IMR-90 (cell line): ENCODE data around the gene ADRA2B. TPM values are rescaled to one million over a fixed set of nuclear protein-coding genes. Genes with fewer than 3 reads are reported as not detected.

ENCODE experiments used
- ATAC-seq: fragments of 200-7000 bp; cut with Tn5 transposase; 2 replicates; pipeline ENCODE4 v1.9.1; 2020; ENCODE audit warnings: low read depth, mild to moderate bottlenecking, moderate library complexity
- BruUV-seq: library from RNA; stranded (reverse); fragments of 400-500 nt; replicated peaks from 2 replicates; lab custom pipeline; 2021; lab: Mats Ljungman, UMichigan
- CTCF ChIA-PET: fragments of 300-600 bp; formaldehyde crosslinking; extraction: SDS; loops from one replicate; lab custom pipeline; 2021; ENCODE audit warnings: antibody characterized with exemption; lab: Yijun Ruan, JAX
- POLR2A ChIA-PET: fragments of 300-600 bp; sonication (Branson Sonifier 250); formaldehyde crosslinking; loops from one replicate; lab custom pipeline; 2022; ENCODE audit warnings: antibody characterized with exemption; ENCODE audit not compliant: unreplicated experiment; lab: Charles Lee
- DNase-seq: peaks from one replicate; pipeline ENCODE4 v3.0.0; 2013
- H2AFZ ChIP-seq: replicated peaks from 2 replicates; pipeline ENCODE3; 2013; ENCODE audit warnings: low read length, mild to moderate bottlenecking; ENCODE audit not compliant: poor library complexity
- H2AK5ac ChIP-seq: 2 replicates; pipeline ENCODE4 v1.6.1; 2013; ENCODE audit warnings: low read depth, low read length, inconsistent platforms
- H2AK9ac ChIP-seq: replicated peaks from 2 replicates; pipeline ENCODE3; 2013; ENCODE audit warnings: mild to moderate bottlenecking, low read depth, low read length, moderate library complexity; ENCODE audit not compliant: poor library complexity
- H2BK120ac ChIP-seq: 2 replicates; pipeline ENCODE4 v1.6.1; 2013; ENCODE audit warnings: low read depth, low read length, inconsistent platforms
- H2BK15ac ChIP-seq: 3 replicates; pipeline ENCODE4 v1.6.1; 2013; ENCODE audit warnings: low read depth, low read length, inconsistent platforms
- H2BK20ac ChIP-seq: 2 replicates; pipeline ENCODE4 v1.6.1; 2013; ENCODE audit warnings: low read depth, mild to moderate bottlenecking, inconsistent platforms, low read length, moderate library complexity
- H2BK5ac ChIP-seq: 2 replicates; pipeline ENCODE4 v1.6.1; 2013; ENCODE audit warnings: mild to moderate bottlenecking, low read depth, low read length, inconsistent platforms; ENCODE audit not compliant: poor library complexity, severe bottlenecking
- H3K14ac ChIP-seq: replicated peaks from 2 replicates; pipeline ENCODE4 v1.6.1; 2013; ENCODE audit warnings: low read depth, low read length, inconsistent platforms
- H3K18ac ChIP-seq: 2 replicates; pipeline ENCODE4 v1.6.1; 2013; ENCODE audit warnings: low read depth, low read length, control low read depth
- H3K23ac ChIP-seq: 2 replicates; pipeline ENCODE4 v1.6.1; 2013; ENCODE audit warnings: low read depth, low read length, inconsistent platforms
- H3K27ac ChIP-seq: 2 replicates; pipeline ENCODE4 v1.5.1; 2013; ENCODE audit warnings: mild to moderate bottlenecking, control low read depth, low read length; ENCODE audit not compliant: insufficient read depth
- H3K27me3 ChIP-seq: 2 replicates; pipeline ENCODE4 v1.6.1; 2013; ENCODE audit warnings: low read length; ENCODE audit not compliant: control insufficient read depth, insufficient read depth
- H3K36me3 ChIP-seq: 2 replicates; pipeline ENCODE4 v1.6.1; 2013; ENCODE audit warnings: low read length, mixed read lengths; ENCODE audit not compliant: control insufficient read depth, insufficient read depth
- H3K4ac ChIP-seq: 2 replicates; pipeline ENCODE4 v1.6.1; 2013; ENCODE audit warnings: low read depth, low read length, inconsistent platforms
- H3K4me1 ChIP-seq: 2 replicates; pipeline ENCODE4 v1.6.1; 2013; ENCODE audit warnings: low read length, mixed read lengths; ENCODE audit not compliant: control insufficient read depth, insufficient read depth
- H3K4me2 ChIP-seq: 2 replicates; pipeline ENCODE4 v1.6.1; 2013; ENCODE audit warnings: low read depth, mild to moderate bottlenecking, control low read depth, low read length, moderate library complexity
- H3K4me3 ChIP-seq: 2 replicates; pipeline ENCODE4 v1.5.1; 2013; ENCODE audit warnings: low read depth, mild to moderate bottlenecking, control low read depth, low read length, moderate library complexity; ENCODE audit not compliant: insufficient read depth
- H3K56ac ChIP-seq: 2 replicates; pipeline ENCODE4 v1.6.1; 2013; ENCODE audit warnings: low read length, inconsistent platforms; ENCODE audit not compliant: insufficient read depth; ENCODE audit errors: extremely low read depth
- H3K79me1 ChIP-seq, 2 experiments: 2 replicates each; pipeline ENCODE4 v1.6.1; 2013; ENCODE audit warnings: low read length in 2 of 2, inconsistent platforms in 1 of 2, low read depth in 1 of 2
- H3K9ac ChIP-seq: 2 replicates; pipeline ENCODE4 v1.6.1; 2013; ENCODE audit warnings: low read depth, low read length, control low read depth
- H3K9me1 ChIP-seq: 2 replicates; pipeline ENCODE4 v1.6.1; 2013; ENCODE audit warnings: low read length, inconsistent platforms; ENCODE audit not compliant: insufficient read depth
- H3K9me3 ChIP-seq: 2 replicates; pipeline ENCODE4 v1.6.1; 2013; ENCODE audit warnings: low read length; ENCODE audit not compliant: control insufficient read depth, insufficient read depth
- H4K20me1 ChIP-seq: 2 replicates; pipeline ENCODE4 v1.6.1; 2013; ENCODE audit warnings: low read length, inconsistent platforms; ENCODE audit not compliant: insufficient read depth
- H4K5ac ChIP-seq: 2 replicates; pipeline ENCODE4 v1.6.1; 2013; ENCODE audit warnings: mild to moderate bottlenecking, low read depth, low read length, control low read depth
- H4K8ac ChIP-seq, 2 experiments: 2 replicates each; pipeline ENCODE4 v1.6.1; 2013; ENCODE audit warnings: low read depth in 2 of 2, low read length in 2 of 2, control low read depth in 1 of 2, inconsistent platforms in 1 of 2
- H4K91ac ChIP-seq: 2 replicates; pipeline ENCODE4 v1.6.1; 2013; ENCODE audit warnings: low read depth, low read length, inconsistent platforms; ENCODE audit not compliant: insufficient read depth
- CEBPB ChIP-seq: IDR thresholded peaks from 2 replicates; pipeline ENCODE4 v1.6.1; 2012; ENCODE audit warnings: low read depth, low read length, improper control_type of control experiment
- CHD1 ChIP-seq: IDR thresholded peaks from 2 replicates; pipeline ENCODE4 v1.6.1; 2012; ENCODE audit warnings: low read depth, low read length, improper control_type of control experiment
- ELK1 ChIP-seq: fragments of 150-350 bp; IDR thresholded peaks from 2 replicates; pipeline ENCODE4 v1.6.1; 2016; ENCODE audit warnings: low read depth, mild to moderate bottlenecking, low read length, moderate library complexity, borderline replicate concordance
- FOS ChIP-seq: fragments of 150-350 bp; IDR thresholded peaks from 2 replicates; pipeline ENCODE4 v1.6.1; 2016; ENCODE audit warnings: low read depth, low read length
- MAZ ChIP-seq: IDR thresholded peaks from 2 replicates; pipeline ENCODE4 v1.6.1; 2012; ENCODE audit warnings: low read depth, mild to moderate bottlenecking, low read length, improper control_type of control experiment, moderate library complexity, borderline replicate concordance
- NFE2L2 ChIP-seq: fragments of 150-350 bp; IDR thresholded peaks from 2 replicates; pipeline ENCODE4 v1.6.1; 2016; ENCODE audit warnings: low read depth, mild to moderate bottlenecking, low read length
- POLR2A ChIP-seq: IDR thresholded peaks from 2 replicates; pipeline ENCODE4 v1.6.1; 2012; ENCODE audit warnings: mild to moderate bottlenecking, low read depth, low read length
- RAD21 ChIP-seq: IDR thresholded peaks from 2 replicates; pipeline ENCODE4 v1.6.1; 2012; ENCODE audit warnings: low read length, improper control_type of control experiment
- RCOR1 ChIP-seq: IDR thresholded peaks from 2 replicates; pipeline ENCODE4 v1.6.1; 2012; ENCODE audit warnings: mild to moderate bottlenecking, low read length, improper control_type of control experiment; ENCODE audit not compliant: insufficient replicate concordance
- WGBS, 2 experiments: methylation state at CpG; one replicate each; pipeline versions ENCODE4 v1.1.5 to v1.1.7; 2013; ENCODE audit warnings: missing lambda C conversion rate in 2 of 2; ENCODE audit not compliant: insufficient read length in 1 of 2; ENCODE audit errors: extremely low coverage in 2 of 2; 5-methylcytosine and 5-hydroxymethylcytosine counted together
- dilution Hi-C: fragments of 300-500 bp; cut with HindIII; formaldehyde crosslinking; loops from one replicate; pipeline ENCODE4 v1.14.3; 2018; ENCODE audit warnings: low sequenced_read_pairs; ENCODE audit not compliant: unreplicated experiment
- in situ Hi-C: fragments of 300-500 bp; cut with MboI; formaldehyde crosslinking; loops from 3 replicates; pipeline ENCODE4 v1.14.3; 2019; ENCODE audit warnings: low sequenced_read_pairs, inconsistent platforms, mixed read lengths
- intact Hi-C: fragments of 100-400 bp; cut with micrococcal nuclease; formaldehyde crosslinking; loops from 2 replicates; pipeline ENCODE4 v1.10.0; 2022
- polyA plus RNA-seq, 3 experiments: library from polyadenylated mRNA; depleted of rRNA; stranded (reverse); fragments of >200 nt; gene quantifications; 2 replicates each; pipeline ENCODE4 v1.2.3, GENCODE V29; 2012; ENCODE audit warnings: low replicate concordance in 1 of 3
- total RNA-seq: library from RNA; depleted of rRNA; stranded (reverse); fragments of >200 nt; gene quantifications from 2 replicates; pipeline ENCODE4 v1.2.3, GENCODE V29; 2012

ADRA2B gene
- total and polyA plus RNA-seq, 2 of the 4 experiments (the other 2 are of a cell fraction) = not detected

- H3K27me3 ChIP-seq = peaks cover 65% of the 10 kb centered on the region
- intact Hi-C loops = no loop called here
- CTCF ChIA-PET = no interaction called here
Observed at GRCh38 chr2:96124406-96125265, 8.3 kb upstream of the ADRA2B start.

More at GRCh38 chr2:96124406-96125265, 8.3 kb upstream of the ADRA2B start:
- Histone ChIP-seq H2BK15ac (no peak overlapping the region), H3K79me1 (no peaks in the 10 kb centered on the region), H3K4ac (no peak overlapping the region), H2AK9ac (no peak overlapping the region), H2BK5ac (no peak overlapping the region), H3K9me3 (no peaks in the 10 kb centered on the region; the same call in 1 of the 2 replicates), H3K36me3 (no peaks in the 10 kb centered on the region), H3K23ac (no peak overlapping the region), H4K91ac (no peak overlapping the region), H3K4me2 (no peak overlapping the region), H3K4me3 (no peak overlapping the region), H3K4me1 (no peaks in the 10 kb centered on the region), H3K56ac (no peak overlapping the region), H3K27ac (no peak overlapping the region), H4K5ac (no peak overlapping the region), H3K14ac (no peak overlapping the region), H2AK5ac (no peak overlapping the region), H4K20me1 (no peaks in the 10 kb centered on the region), H3K9ac (no peak overlapping the region), H4K8ac (no peak overlapping the region), H2BK120ac (no peak overlapping the region), H2BK20ac (no peak overlapping the region), H3K9me1 (no peaks in the 10 kb centered on the region), H2AFZ (no peak overlapping the region), H3K18ac (no peak overlapping the region)
- no peak for ATAC-seq
- DNase-seq = no peak
- 74% methylated on average over 6 of the region's 14 CpGs; no CpG with 5 or more reads in 1 of the 2 experiments for WGBS, 2 experiments
- BruUV-seq = no TSS peak
- POLR2A ChIA-PET = no interaction called here
- dilution Hi-C loops (no loop called here), in situ Hi-C loops (loop anchor here (25.0 kb wide), 1 partner anchor 112 kb away; no protein-coding TSS in a partner anchor)
- TF ChIP-seq RAD21 (no peak), CEBPB (no peak), RCOR1 (no peak), POLR2A (no peak), ELK1 (no peak), MAZ (no peak), NFE2L2 (no peak), FOS (no peak), CHD1 (no peak)
